GM18502 (cell line): ENCODE results near the gene GRIK4.

Experiments used
- ATAC-seq: cut with Tn5 transposase; IDR thresholded peaks from one replicate; pipeline ENCODE4 v1.9.1; 2021; ENCODE audit warnings: mild to moderate bottlenecking; ENCODE audit not compliant: unreplicated experiment, poor library complexity

GRIK4 gene

DNA sequence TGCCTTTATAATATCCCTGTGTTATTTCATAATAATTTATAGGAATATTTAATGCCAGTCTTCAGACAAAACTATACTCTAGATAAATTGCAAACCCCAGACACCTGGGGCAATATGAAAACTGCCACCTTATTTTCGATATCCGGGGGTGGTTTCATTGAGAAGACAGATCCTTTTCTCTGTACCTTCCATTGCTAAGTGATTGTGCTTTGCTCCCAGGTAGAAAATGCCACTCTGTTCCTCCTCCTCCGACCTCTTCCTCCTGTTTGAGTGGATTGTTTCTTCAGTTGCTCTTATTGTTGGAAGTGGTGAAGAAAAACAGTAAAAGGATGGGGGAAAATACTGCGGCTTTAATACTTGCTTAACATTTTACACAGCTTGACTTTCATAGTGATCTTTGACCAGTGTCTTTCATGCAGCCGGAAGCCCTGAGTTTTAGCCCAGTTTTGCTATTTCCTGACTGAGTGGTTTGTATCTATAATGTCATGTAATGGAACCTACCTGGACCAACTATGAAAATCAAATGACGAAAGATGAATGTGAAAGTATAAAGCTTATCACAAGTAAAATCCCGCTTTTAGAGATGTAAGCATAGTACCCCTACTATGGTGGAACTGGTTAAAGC, 5.6 kb upstream of the GRIK4 start:
- ATAC-seq = no peak

- ATAC-seq = no peak
These were observed 2.0 kb upstream of the GRIK4 start for GRCh38 chr11:120509346-120510053.

DNA sequence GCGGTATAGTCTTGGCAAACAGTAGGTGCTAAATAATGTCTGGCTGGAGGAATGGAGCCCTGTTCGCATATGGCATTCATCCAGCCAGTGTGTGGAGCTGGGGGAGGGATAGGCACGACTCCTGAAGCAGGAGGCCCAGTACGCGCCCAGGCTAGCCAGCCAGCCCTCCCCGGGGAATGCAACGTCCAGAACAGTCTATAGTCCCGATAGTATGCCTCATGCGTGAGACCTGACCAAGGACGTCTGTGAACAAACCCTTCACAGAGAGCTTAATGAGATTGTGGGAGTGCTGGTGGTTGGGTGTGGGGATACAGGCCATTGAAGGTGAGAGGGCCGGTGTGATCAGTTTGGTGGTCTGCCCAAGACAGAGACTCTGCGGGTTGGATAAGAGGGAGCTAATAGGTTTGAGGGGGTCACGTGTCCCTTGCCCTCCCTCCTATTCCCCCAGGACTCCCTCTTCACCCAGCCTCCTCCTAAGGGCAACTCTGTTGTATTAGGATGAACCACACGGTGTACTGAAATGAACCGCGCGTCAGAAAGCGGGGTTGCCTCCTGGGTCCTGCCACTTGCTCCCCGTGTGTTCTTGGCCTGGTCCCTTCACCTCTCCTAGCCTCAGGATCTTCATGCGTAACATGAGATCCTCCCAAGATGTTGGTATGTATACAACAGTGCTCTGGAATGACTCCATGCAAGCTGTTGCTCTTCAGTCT, 987 bp upstream of the GRIK4 start:
- ATAC-seq = no peak

DNA sequence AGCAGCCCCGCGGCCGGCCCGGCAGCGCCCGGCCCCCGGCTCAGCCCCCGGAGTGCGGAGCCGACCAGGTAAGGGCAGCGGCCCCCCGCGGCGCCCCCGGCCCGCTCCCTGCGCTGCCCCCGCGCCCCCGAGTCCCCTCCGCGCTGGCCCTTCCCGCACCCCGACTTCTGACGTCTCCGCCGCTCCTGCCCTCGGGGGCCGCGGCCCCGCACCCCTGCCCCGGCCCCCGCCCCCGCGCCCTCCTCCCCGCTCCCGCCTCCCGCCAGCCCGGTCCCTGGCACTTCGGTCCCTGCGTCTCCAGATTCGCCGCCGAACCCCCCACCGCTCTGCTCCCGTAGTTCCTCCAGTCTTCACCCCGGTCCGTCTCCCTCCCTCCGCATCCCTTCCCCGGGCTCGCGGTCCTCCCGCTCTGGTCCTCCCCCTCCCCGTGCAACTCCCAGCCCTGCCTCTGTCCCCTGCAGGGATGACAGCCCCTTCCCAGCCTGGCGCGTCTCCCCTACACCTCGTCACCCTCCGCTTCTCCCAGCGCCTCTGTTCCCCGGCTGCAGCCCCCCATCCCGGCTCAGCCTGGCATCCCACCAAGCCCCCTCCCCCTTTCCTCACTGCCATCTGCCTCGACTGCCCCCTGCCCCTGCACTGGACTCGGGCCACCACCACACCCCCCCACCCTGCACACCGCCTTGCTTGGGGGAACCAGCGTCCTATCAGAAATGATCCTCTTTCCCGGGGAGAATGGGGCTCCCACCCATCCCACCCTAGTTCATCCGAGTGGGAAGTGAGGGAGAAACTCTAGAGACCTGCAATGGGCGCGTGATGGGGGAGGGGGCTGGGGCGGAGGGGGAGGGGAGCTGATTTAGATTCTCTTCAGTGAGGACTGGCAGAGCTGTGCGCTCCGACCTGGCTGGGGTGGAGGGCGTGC, 531 bp downstream of the GRIK4 start:
- no peak for ATAC-seq

GRCh38 chr11:120512739-120513435, 1.3 kb downstream of the GRIK4 start:
- ATAC-seq = no peak

DNA sequence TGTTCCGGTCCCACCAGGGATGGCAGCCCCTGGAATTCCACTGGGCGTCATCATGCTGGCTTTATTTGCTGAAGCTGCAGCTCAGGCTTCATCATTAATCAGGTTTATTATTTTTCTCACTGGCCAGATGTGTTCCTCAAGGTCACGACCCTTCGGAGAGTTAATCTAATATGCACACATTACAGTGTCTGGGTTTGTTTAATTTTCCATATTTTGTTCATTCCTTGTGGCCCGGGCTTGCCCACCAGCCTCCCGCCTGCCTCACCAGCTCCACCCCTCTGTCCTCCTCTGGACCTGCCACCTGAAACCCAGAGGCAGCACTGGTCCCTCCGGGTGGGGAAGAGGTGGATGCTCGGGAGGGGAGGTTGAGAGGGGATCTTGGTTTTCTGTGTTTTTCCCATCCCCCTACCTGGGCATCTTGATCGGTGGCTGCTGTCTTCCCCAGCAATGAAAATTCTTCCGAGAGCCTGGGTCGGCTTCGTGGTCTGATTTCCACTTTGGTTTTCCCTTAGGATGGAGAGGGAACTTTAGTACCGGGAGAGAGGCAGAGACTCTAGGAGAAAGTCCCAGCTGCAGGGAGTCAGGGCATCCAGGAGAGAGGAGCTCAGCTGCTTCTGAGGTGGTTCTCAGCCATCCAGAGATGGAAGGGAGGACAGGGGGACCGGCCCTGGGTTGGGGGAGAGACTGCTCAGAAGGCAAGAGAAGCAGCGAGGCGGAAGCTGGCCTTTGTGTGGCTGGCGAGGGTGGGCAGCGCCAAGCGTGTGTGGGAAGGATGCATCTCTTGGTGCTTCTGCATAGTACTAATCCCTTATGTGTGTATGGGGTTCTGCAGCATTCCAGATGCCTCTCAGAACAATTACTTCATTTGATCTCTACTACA, 2.1 kb downstream of the GRIK4 start:
- ATAC-seq = no peak

DNA sequence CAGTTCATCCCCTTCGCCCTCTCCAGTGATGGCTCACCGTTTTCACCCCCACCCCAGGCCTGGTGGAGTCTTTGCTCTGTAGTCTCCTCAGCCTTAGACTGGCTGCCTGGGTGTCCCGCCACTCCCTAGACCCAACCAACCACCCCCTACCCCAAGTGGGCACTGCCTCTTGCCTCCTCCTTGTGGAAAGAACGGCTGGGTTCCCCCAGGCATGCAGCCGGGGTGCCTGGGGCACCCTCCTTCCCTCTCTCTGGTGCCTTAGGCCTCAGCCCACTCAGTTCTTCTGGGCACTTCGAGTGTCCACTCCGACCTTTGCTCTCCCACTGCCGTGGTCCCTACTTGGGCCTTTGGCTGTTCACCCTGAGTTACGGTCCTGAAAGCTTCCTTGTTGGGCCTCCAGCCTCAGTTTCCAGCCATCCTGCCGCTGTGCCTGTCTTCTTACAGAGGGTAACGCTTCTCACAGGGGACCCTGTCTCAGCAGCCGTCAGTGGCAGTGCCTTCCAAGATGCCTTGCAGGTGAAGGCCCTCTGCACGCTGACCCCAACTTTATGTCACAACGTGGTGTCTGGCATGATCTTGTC, 3.1 kb downstream of the GRIK4 start:
- ATAC-seq = no peak

DNA sequence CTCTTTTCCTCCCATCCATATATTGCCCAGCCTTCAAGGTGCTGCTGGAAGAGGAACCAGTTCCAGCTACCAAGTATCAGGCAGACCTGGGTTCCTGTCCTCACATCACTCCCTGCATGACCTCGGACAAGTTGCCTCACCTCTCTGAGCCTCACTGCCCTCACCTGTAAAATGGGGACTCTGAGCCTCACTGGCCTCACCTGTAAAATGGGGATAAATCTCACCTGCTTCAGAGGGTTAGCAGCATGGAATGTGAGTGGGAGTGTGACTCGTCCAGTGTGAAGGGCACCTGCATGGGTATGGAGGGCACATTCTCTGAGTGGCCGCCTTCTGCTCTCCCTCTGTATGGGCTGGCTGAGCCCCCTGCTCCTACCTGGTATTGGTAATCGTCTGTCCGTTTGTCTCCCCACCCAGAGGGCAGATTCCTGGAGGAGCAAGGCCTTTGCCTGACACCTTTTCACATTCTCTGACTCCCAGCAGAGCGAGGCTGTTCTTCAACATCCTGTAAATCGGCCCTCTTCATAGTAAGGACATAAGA, 3.7 kb downstream of the GRIK4 start:
- ATAC-seq = no peak

DNA sequence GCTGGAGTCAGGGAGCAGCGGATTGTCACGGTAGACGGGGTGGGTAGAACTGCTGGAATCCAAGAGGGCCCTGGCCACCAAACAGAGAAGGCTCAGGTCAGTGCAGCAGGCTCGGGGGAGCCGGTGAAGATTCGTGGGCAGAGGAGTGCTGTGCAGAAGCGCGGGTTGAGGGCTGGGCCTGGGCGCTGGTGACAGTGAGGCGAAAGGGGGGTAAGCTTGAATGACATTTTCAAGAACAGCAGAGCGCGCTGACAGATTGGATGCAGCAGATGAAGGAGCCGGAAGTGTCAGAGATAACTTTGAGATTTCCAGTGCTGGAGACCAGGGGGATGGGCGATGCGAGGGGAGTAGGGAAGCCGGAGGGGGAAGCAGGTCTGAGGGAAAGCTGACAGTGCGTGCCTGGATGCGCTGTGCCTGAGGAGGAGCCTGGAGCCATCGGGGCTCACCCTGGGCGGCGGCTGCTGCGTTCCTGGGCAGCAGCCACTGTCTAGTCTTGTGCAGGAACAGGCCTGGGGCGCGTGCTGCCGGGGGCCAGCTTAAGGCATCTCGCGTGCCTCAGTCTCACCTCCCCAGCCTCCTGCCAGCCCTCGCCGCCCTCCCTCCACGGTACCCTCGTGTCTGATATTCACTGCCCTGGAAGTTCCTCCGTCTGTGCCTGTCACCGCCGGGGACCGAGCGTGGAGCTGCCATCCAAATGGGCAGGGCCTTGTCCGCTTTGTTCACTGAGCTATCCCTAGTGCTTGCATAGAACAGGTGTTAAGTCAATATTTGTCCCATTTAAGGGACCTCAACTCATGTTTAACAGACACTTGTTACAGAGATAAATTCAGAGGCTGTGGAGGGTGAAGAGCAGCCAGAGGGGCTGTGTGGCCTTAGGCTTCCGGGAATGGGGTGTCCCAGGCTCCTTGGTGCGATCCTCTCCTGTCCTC, 5.2 kb downstream of the GRIK4 start:
- ATAC-seq = no peak

DNA sequence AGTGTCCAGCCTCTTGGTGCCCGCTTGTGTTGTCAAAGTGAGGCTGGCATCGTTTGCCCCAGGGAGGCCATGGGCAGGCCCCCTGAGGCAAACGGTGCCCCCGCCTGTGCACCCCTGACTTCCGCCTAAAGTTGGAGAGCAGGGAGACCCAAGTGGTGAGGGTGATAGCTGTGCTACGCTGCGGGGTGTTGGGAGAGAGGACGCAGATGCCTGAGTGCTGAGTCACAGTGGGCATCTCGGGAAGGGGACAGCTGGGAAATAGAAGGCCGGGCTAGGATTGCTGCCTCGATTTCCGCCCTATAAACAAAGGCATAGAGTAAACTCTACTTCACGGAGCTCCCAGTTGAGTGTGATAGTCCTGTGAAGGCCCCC, 5.8 kb downstream of the GRIK4 start:
- ATAC-seq = no peak

- no peak for ATAC-seq
These were observed 6.3 kb downstream of the GRIK4 start for GRCh38 chr11:120517801-120518291.

DNA sequence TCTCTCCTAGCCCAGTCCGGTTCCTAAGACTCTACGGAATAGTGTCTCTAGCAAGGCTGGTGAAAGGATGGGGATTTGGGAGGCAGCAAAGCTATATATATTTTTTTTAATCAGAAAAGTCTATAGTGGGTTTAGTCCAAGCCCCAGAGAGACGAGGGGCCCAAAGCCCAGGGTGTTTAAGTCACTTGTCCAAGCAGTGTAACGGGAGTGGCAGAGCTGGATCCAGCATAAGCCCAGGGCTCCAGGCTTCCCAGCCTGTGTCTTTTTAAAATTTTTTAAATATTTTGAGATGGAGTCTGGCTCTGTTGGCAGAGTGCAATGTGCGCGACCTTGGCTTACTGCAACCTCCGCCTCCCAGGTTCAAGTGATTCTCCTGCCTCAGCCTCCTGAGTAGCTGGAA, 6.8 kb downstream of the GRIK4 start:
- no peak for ATAC-seq

GRCh38 chr11:120519474-120519873, 7.9 kb downstream of the GRIK4 start:
- ATAC-seq = no peak

GRCh38 chr11:120520091-120520822, 8.7 kb downstream of the GRIK4 start:
- no peak for ATAC-seq

- ATAC-seq = no peak
These were observed 9.6 kb downstream of the GRIK4 start for GRCh38 chr11:120521176-120521575.

- no peak for ATAC-seq
These were observed 10.5 kb downstream of the GRIK4 start for GRCh38 chr11:120522021-120522420.

DNA sequence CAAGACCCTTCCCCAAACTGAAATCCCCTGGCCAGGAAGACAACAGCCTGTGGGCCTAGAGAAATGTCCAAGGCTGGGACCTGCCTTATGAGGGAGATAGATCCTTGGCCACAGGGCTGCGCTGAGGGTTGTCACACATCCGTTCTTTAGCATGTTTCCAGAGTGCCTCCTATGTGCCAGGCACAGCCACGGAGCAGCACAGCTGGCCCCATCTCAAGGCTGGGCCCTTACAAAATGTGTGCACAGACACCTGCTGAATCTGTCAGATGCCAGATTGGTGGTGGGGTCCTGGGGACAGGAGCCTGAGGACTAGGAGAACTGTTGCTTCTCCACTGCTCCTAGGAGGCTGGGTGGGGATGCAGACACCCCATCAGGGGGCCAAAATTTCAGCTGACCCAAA, 11.2 kb downstream of the GRIK4 start:
- ATAC-seq = no peak
